ENCODE results near the gene OSMR.

DNA sequence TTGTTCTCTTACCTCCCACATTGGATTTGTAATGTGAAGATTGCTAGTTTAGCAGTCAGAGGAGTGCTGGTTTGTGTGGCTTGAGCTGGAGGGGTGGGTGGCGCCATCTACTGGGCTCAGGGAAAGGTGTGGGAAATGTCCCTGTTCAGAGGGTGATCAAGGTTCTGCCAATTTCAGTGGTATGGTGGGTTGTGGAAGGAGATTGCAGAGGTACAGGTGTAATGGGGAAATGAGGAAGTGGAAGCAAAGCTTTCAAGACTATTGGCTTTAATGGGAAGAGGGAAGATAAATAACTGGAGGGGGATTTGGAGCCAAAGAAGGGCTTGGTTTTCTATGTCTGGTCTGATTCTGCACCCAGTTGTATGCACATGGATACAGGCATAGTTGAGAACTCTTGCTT is 76.4 kb downstream of the OSMR start:
- TF ChIP-seq POLR2A (IDR thresholded peaks at IDR 0.05; ENCODE audit: low read depth, low read length): no peak
- no peak for TF ChIP-seq POLR2AphosphoS5 (IDR thresholded peaks at IDR 0.05; ENCODE audit: low read depth, low read length)
- no peak for TF ChIP-seq TAF1 (IDR thresholded peaks at IDR 0.05; ENCODE audit: borderline replicate concordance, low read depth, low read length)
